Limb (tissue), 2 donors: Measurements from ENCODE around the gene C9orf85.
"Not testable (repeated sequence)": the region's sequence is repeated elsewhere in the genome, so short reads cannot be mapped to it uniquely, and the experiment has no call there.

ENCODE experiments used
- DNase-seq, 2 donors: peaks; one replicate each; pipeline ENCODE4 v3.0.0-alpha.2; 2016; ENCODE audit errors: extremely low spot score in 2 of 2

The C9orf85 gene

GRCh38 chr9:72006501-72006900 lies 95.1 kb downstream of the C9orf85 start:
- no peak for DNase-seq

DNA sequence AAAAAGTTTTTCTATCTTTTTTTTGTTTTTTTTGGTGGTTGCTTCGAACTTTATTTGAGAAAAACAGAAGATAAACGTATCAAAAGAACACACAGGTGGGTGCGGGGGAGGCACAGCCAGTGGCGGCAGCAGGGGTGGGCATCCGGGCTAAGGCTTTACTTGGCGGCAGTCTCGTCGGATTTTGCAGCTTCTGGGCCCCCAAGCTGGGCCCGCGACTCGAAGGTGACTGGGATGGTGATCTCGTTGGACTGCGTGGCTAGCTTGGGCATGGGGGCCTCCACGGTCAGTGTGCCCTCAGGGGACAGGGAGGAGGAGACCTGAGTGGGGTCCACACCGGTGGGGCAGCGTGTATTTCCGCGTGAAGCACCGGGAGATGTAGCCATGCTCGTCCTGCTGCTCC lies 96.3 kb downstream of the C9orf85 start:
- not testable (repeated sequence) for DNase-seq

GRCh38 chr9:72012646-72013045 lies 101.2 kb downstream of the C9orf85 start:
- no peak for DNase-seq

GRCh38 chr9:72013292-72013760 lies 101.9 kb downstream of the C9orf85 start:
- DNase-seq, result no peak

GRCh38 chr9:72022841-72023240 lies 111.4 kb downstream of the C9orf85 start:
- no peak for DNase-seq
